HG02884 (cell line): ENCODE results near the gene LRP1.

Source experiments
- ATAC-seq: cut with Tn5 transposase; IDR thresholded peaks from one replicate; pipeline ENCODE4 v1.9.1; 2021; ENCODE audit warnings: mild to moderate bottlenecking, moderate library complexity; ENCODE audit not compliant: unreplicated experiment

Gene LRP1

GRCh38 chr12:57127726-57128518, at the start of gene LRP1:
TSS of gene LRP1 (plus strand) at chr12:57128483. CDS start at chr12:57128965, 482 bp downstream.
- ATAC-seq, result peak; percentile 38

- peak; percentile 96 for ATAC-seq
These were observed 49.5 kb upstream of the LRP1 start, which contains the start of gene NEMP1 for GRCh38 chr12:57078519-57079404. TSS of gene NEMP1 (minus strand) at chr12:57078791. CDS start at chr12:57078745, 46 bp downstream.

- ATAC-seq, result no peak
These were observed 48.5 kb upstream of the LRP1 start for GRCh38 chr12:57079821-57080220.

- ATAC-seq, result no peak
These were observed 47.4 kb upstream of the LRP1 start for GRCh38 chr12:57080855-57081254.

GRCh38 chr12:57085999-57086492, 42.2 kb upstream of the LRP1 start:
- no peak for ATAC-seq

GRCh38 chr12:57086493-57087009, 41.7 kb upstream of the LRP1 start:
- ATAC-seq, result no peak

GRCh38 chr12:57087010-57087690, 41.1 kb upstream of the LRP1 start:
- peak; percentile 36 for ATAC-seq

GRCh38 chr12:57087691-57088353, 40.5 kb upstream of the LRP1 start:
- ATAC-seq, result peak; percentile 36

- peak; percentile 39 for ATAC-seq
These were observed 39.7 kb upstream of the LRP1 start, which contains the start of gene NAB2 for GRCh38 chr12:57088354-57089270. TSS of gene NAB2 (plus strand) at chr12:57089114. CDS start at chr12:57089272, 158 bp downstream.

GRCh38 chr12:57089271-57090245, 38.7 kb upstream of the LRP1 start:
- no peak for ATAC-seq

- no peak for ATAC-seq
These were observed 37.8 kb upstream of the LRP1 start for GRCh38 chr12:57090490-57090889.

GRCh38 chr12:57090924-57091637, 37.2 kb upstream of the LRP1 start:
- no peak for ATAC-seq

GRCh38 chr12:57091638-57092528, 36.4 kb upstream of the LRP1 start:
- no peak for ATAC-seq

- ATAC-seq, result no peak
These were observed 35.8 kb upstream of the LRP1 start for GRCh38 chr12:57092529-57092862.

- no peak for ATAC-seq
These were observed 35.3 kb upstream of the LRP1 start for GRCh38 chr12:57092876-57093414.
